Caki2 (cell line): ENCODE measurements around the gene U2AF1. TPM values are rescaled to one million over a fixed set of nuclear protein-coding genes. Genes with fewer than 3 reads are reported as not detected.
"Not testable (repeated sequence)": the region's sequence is repeated elsewhere in the genome, so short reads cannot be mapped to it uniquely, and the experiment has no call there.

Experiments
- DNase-seq: peaks from one replicate; pipeline ENCODE4 v3.0.0-alpha.2; 2015; ENCODE audit warnings: low read depth
- in situ Hi-C: cut with HindIII; loops from 2 replicates; pipeline ENCODE4 v1.10.0; 2016; ENCODE audit warnings: low sequenced_read_pairs, low pct_unique_long_range_greater_than_20kb, mixed read lengths
- total RNA-seq: library from RNA; depleted of rRNA; stranded (reverse); fragments of >200 nt; shearing (Covaris generic); gene quantifications from 2 replicates; pipeline ENCODE4 v1.2.3, GENCODE V29; 2014; ENCODE audit warnings: low replicate concordance

U2AF1 gene
- total RNA-seq, 1 experiment from 2014 or later = 207 TPM

DNA sequence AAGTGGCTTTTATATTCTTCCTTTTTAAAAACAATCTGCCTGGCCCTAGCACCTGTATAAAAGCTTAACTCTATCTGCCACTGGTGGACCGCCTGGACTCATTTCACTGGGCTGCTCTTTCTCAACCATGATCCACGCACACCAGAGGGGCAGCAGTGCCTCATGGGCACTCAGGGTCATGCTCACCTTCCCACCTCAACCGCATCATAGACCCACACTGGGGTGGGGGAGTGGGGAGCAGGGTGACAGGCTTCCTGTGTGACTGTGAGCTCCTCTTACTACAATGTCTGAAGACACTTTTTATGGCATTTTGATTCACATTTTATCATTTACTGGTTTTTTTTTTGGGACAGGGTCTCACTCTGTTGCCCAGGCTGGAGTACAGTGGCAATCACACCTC lies 16.4 kb downstream of the U2AF1 start:
- DNase-seq, in situ Hi-C loops: not testable (repeated sequence)

GRCh38 chr21:43089463-43089862 lies 17.9 kb downstream of the U2AF1 start:
- in situ Hi-C loops, DNase-seq: not testable (repeated sequence)

DNA sequence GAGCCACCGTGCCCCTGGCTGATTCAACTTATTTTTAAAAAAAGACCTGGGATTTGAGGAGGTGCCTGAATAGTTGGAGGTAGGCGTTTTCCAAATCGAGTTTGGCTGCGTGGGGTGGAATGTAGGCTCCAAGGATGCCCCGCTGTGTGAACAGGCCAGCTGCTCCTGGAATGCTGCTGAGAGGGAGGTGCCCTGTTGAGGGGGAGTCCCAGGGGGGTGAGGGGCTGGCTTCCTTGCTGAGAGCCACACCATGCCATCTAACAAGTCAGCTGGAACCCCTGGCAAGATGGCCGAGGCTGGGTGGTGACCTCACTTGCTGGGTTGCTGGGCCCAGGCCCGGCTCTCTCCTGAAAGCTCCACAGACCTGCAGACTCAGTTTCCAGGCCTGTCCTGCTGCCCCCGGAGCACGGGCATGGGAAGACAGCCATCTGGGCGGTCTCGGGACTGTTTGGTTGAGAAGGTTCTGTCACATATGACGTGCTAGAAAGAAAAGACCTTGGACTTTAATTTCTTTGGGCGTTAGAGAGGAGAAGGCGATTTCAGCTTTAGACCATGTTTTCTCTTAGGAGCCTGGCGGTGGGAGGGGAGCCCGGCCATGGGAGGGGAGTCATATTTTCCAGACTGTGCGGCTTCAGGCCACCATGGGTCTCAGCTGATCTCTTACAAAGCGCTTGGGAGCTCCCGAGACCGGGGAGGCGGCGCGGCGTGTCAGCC lies 24.6 kb downstream of the U2AF1 start:
- in situ Hi-C loops, DNase-seq: not testable (repeated sequence)

DNA sequence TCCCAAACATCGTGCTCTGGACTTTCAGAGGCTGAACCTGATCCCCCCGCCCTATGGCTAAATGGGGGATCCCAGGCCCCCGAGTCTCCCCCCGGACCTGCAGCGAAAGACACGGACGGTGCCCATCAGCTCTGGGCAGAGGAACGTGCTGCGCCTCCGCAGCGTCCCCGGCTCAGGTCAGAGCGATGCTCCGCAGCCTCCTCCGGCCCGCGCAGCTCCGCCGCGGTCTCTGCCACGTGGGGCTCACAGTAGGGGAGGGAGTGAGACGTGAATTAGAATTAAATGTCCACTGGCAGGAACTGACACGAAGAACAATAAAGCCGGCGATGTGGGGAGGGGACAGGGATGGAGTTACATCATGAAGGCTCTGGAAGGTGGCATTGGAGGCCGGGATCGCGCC lies 30.7 kb downstream of the U2AF1 start:
- in situ Hi-C loops, DNase-seq: not testable (repeated sequence)

DNA sequence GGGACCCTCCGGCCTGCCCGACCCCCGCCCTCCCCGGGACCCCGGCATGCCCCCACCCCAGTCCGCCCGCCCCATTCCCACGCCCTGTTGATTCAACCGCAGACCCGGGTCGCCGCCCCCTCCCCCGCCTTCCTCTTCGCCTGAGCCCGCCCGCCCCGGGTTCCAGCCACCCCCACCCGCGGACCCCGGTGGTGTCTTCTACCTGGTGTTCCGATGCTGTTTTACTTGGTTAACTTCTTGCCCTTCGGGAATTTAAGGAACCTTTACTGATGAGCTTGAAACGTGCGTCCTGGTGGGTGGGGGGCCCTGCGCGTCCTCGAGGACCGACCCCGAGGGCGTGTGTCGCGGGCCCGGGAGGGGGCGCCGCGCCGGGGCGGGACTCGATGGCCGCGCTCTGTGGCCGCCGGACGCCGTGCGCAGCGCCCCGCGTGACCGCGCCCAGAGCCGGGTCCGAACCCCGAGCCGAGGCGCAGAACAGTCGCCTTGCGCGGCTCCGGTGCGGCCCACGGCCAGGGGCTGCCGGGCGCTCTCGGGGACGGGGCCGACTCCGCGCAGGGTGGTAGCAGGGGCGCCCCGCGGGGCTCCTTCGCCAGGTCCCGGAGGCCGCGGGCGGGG lies 31.2 kb downstream of the U2AF1 start:
- DNase-seq, in situ Hi-C loops: not testable (repeated sequence)

GRCh38 chr21:43075170-43076022 lies 32.0 kb downstream of the U2AF1 start, which contains the start of gene CBS:
Gene CBS, minus strand, starts transcription at chr21:43075835. Its CDS starts 3,642 bp downstream, at chr21:43072193.
- in situ Hi-C loops, DNase-seq: not testable (repeated sequence)

DNA sequence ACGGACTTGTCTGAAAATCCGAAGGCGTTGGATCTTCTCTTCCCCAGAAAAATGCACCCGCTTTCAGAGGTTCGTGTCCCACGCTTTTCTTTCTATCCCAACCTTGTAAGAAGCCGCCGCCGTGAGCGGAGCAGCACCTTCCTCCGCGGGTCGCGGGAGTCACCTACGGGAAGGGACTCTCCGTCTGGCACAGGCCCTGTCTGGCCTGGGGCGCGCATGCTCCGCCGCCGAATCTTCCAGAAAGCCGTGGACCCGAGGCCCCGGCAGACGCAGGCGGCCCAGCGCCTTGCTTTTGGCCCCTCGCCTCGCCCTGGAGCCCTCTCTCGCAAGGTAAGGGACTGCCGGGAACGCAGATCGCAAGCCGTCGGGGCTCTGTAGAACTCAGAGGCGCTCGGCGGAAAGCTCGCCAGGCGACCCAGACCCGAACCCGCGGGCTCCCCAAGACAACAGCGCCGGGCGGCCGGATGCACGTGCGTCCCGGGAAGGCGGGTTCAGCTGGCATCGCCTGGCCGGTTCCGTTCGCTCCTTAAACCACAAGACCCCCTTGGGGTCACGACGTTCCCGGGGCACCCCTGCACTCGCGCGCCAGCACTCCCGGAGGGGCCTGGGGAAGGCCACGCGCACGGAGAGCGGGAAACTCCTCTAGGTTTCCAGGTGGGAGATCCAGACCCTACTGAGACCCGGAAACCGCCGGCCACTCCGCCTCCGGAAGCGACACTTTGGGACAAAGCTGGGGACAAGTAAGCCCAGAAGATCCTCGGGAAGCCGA lies 32.8 kb downstream of the U2AF1 start:
- in situ Hi-C loops = not testable (repeated sequence)

DNA sequence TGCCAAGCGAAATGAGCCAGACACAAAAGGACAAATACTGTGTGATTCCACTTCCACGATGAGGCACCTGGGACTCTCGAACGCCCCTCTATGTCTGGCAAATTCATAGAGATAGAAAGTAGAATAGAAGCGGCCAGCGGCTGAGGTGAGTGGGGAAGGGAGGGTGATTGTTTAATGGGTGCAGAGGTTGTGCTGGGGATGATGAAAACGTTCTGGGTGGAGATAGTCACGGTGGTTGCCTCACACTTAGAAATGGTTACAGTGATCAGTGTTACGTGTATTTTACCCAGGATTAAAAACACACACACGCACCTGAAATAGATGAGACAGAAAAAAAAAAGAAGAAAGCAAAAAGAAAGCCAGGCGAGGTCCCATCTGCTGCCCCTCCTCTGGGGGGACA lies 34.6 kb downstream of the U2AF1 start:
- in situ Hi-C loops, DNase-seq: not testable (repeated sequence)

More for the DNA sequence above, 32.8 kb downstream of the U2AF1 start:
- not testable (repeated sequence) for DNase-seq

DNA sequence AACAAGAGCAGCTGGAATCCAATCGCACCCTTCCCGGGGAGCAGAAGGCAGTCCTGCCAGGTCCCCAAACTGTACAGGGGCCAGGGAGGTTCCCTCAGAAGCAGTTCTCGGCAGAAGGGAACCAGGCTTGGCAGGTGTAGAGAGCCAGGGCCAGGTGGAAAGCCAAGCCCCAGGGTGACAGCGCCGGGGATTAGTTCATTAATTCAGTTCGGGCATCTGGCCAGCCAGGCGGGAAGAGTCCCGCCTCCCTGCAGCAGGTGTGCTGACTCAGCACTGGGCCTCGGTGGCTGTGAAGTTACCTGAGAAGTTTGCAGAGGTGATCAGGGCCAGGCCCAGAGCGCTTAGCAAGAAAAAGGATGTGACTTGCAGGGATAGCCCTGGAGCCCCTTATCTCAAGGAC lies 37.7 kb downstream of the U2AF1 start:
- DNase-seq, in situ Hi-C loops: not testable (repeated sequence)

DNA sequence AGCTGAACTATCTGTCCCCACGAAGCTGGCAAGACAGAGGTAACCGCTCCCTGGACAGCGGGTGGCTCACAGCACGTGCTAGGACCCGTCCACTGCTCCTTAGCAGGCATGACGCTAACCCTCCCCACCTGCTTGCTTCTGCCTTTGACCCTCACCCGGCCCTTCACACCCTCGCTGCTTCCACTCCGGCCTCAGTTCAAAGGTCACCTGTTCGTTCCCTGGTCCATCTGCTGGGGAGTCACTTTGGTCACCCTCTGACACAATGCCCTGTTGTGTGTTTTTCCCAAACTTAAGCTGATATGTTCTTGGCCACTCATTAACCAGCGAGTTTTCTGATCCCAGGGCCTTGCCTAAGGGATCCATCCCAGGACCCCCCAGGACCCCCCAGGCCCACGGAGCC lies 39.3 kb downstream of the U2AF1 start:
- DNase-seq, in situ Hi-C loops: not testable (repeated sequence)

GRCh38 chr21:43066690-43067089 lies 40.7 kb downstream of the U2AF1 start:
- DNase-seq, in situ Hi-C loops: not testable (repeated sequence)

DNA sequence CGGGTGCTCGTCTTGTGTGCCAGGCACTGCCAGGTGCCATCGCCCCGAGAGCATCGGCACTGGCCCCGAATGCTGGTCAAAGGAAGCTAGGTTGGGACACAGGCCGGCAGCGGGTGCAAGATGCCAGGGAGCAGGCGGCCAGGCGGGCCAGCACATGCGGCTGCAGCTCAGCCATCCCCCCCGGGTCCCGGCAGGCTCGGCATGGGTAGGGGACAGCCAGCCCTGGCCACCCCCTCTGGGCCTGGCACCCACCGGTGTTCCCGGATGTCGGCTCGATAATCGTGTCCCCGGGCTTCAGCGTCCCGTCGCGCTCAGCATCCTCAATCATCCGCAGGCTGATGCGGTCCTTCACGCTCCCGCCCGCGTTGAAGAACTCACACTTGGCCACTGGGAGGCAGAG lies 41.4 kb downstream of the U2AF1 start:
- DNase-seq, in situ Hi-C loops: not testable (repeated sequence)

DNA sequence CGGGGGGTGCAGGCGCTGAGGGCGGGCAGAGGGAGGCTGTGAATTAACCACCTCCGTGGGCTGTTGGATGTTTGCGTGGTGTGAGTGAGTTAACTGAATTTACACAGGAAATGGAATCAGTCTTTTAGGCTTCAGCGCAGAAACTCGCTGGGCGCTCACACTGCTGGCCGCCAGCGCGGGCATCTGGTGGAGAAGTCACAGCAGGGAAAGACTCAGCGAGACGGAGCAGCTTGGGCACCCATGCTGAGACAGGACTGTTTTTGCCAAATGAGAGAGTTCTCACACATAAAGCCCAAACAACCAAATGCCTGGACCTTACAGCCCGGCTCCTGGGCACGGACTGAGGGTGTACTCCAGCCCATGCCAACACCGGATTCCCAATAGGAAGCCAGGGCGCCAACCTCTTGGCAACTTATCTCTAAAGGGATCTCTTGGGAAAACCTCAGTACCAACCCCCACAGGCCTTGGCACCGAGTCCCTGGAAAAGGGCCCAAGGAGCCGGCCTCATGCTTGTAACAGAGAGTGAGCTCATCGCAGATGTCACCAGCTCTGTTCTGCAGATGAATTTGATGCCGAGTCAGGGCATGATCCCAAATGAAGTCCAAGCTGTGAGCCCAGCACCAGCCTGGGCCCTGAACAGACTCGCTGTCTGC lies 43.0 kb downstream of the U2AF1 start:
- DNase-seq, in situ Hi-C loops: not testable (repeated sequence)

- in situ Hi-C loops, DNase-seq: not testable (repeated sequence)
These were observed 44.3 kb downstream of the U2AF1 start for GRCh38 chr21:43062955-43063664.

DNA sequence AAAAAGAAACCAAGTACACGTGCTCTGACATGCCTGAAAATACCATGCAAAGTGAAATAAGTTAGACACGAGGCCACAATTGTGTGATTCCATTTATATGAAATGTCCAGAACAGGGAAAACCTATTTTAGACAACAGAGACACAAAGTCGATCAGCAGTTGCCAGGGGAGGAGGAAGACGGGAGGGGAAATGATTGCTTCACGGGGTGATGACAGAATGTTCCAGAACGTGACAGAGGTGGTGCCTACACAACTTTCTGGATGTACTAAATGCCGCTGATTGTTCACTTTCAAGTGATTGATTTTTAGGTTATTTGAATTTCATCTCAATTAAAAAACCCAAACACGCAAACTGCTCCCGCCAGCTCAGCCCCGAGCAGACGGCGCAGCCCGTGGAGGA lies 54.3 kb downstream of the U2AF1 start:
- DNase-seq, in situ Hi-C loops: not testable (repeated sequence)

- in situ Hi-C loops, DNase-seq: not testable (repeated sequence)
These were observed 61.2 kb downstream of the U2AF1 start for GRCh38 chr21:43045876-43046821.
